Endodermal cell (in vitro differentiated cells): Measurements from ENCODE around the gene TMEM145. TPM values are rescaled to one million over a fixed set of nuclear protein-coding genes. Genes with fewer than 3 reads are reported as not detected.

ENCODE experiments used
- DNase-seq: peaks from one replicate; pipeline ENCODE4 v3.0.0-alpha.2; 2017
- H3K27ac ChIP-seq: 2 replicates; pipeline ENCODE4 v1.5.1; 2013; ENCODE audit warnings: mild to moderate bottlenecking, low read depth, low read length, moderate library complexity
- H3K27me3 ChIP-seq: 2 replicates; pipeline ENCODE4 v1.6.1; 2013; ENCODE audit warnings: mild to moderate bottlenecking, low read length, moderate library complexity; ENCODE audit not compliant: insufficient read depth, control insufficient read depth, poor library complexity, severe bottlenecking
- H3K36me3 ChIP-seq: 2 replicates; pipeline ENCODE4 v1.7.0; 2013; ENCODE audit warnings: mild to moderate bottlenecking, low read length, moderate library complexity; ENCODE audit not compliant: control insufficient read depth, insufficient read depth
- H3K4me1 ChIP-seq: one replicate; pipeline ENCODE4 v1.7.0; 2013; ENCODE audit warnings: low read length; ENCODE audit not compliant: control insufficient read depth, insufficient read depth
- H3K4me3 ChIP-seq: 2 replicates; pipeline ENCODE4 v1.5.1; 2013; ENCODE audit warnings: mild to moderate bottlenecking, low read length, moderate library complexity
- H3K9ac ChIP-seq: 2 replicates; pipeline ENCODE4 v1.6.1; 2013; ENCODE audit warnings: mild to moderate bottlenecking, low read length, moderate library complexity; ENCODE audit not compliant: poor library complexity, severe bottlenecking; ENCODE audit errors: extremely low read depth
- H3K9me3 ChIP-seq: 2 replicates; pipeline ENCODE4 v1.6.1; 2013; ENCODE audit warnings: mild to moderate bottlenecking, low read length, moderate library complexity; ENCODE audit not compliant: control insufficient read depth
- H3K27ac Mint-ChIP-seq: 2 replicates; pipeline ENCODE4 v1.8.0; 2020; ENCODE audit warnings: mixed read lengths
- H3K27me3 Mint-ChIP-seq: 2 replicates; pipeline ENCODE4 v1.8.0; 2021; ENCODE audit warnings: mild to moderate bottlenecking, mixed read lengths; ENCODE audit not compliant: insufficient read depth
- H3K36me3 Mint-ChIP-seq: 2 replicates; pipeline ENCODE4 v1.8.0; 2020; ENCODE audit warnings: low read depth, mixed read lengths
- H3K4me1 Mint-ChIP-seq: 2 replicates; pipeline ENCODE4 v1.8.0; 2020; ENCODE audit warnings: mixed read lengths
- H3K4me3 Mint-ChIP-seq: 2 replicates; pipeline ENCODE4 v1.8.0; 2020; ENCODE audit warnings: mild to moderate bottlenecking, moderate library complexity, mixed read lengths
- H3K9me3 Mint-ChIP-seq: 2 replicates; pipeline ENCODE4 v1.8.0; 2020; ENCODE audit warnings: mild to moderate bottlenecking, mixed read lengths
- CTCF ChIP-seq: fragments of 200-600 bp; sonication (generic); conservative IDR thresholded peaks from 2 replicates; pipeline ENCODE4 v1.5.0; 2021; ENCODE audit warnings: antibody characterized with exemption, mild to moderate bottlenecking
- WGBS, 2 experiments: methylation state at CpG; one replicate each; pipeline versions ENCODE4 v1.1.5 to v1.1.7; 2013; ENCODE audit warnings: missing lambda C conversion rate in 2 of 2, mixed read lengths in 1 of 2; ENCODE audit not compliant: insufficient coverage in 1 of 2, insufficient read length in 1 of 2; 5-methylcytosine and 5-hydroxymethylcytosine counted together
- total RNA-seq, 2 donors: library from RNA; stranded (reverse); fragmentation: NEBNext Ultra II Directional in 1 of 2; extraction: Animal tissue kit (Norgen Biotek cat#: 25700) in 1 of 2; gene quantifications; 2 replicates in 1 of 2; 3 replicates in 1 of 2; pipeline ENCODE4 v1.2.1, GENCODE V29; 2021

The TMEM145 gene
- total RNA-seq, 2 donors from 2014 or later, result 0.38 to 0.42 TPM

- H3K4me3 ChIP-seq, result peak overlapping the region; percentile 89
- no peak overlapping the region for H3K27ac ChIP-seq
- peak overlapping the region; percentile 25 for H3K9ac ChIP-seq
- peak; percentile 69 for DNase-seq
- Mint-ChIP-seq H3K27ac (peak overlapping the region; percentile 85), H3K4me3 (peak overlapping the region; percentile 80), H3K4me1 (peaks cover 25% of the 10 kb centered on the region), H3K27me3 (no peaks in the 10 kb centered on the region), H3K36me3 (peaks cover 17% of the 10 kb centered on the region), H3K9me3 (no peaks in the 10 kb centered on the region)
- H3K4me1 ChIP-seq, result peaks cover 10% of the 10 kb centered on the region
- WGBS, 2 experiments, result 4 to 6% methylated on average over 8 to 41 of the region's 41 CpGs
- peaks cover 29% of the 10 kb centered on the region for H3K36me3 ChIP-seq
- no peaks in the 10 kb centered on the region for H3K9me3 ChIP-seq
- no peak for TF ChIP-seq CTCF
- no peaks in the 10 kb centered on the region for H3K27me3 ChIP-seq
Measured at GRCh38 chr19:42284591-42285341, 28.3 kb upstream of the TMEM145 start.

GRCh38 chr19:42285541-42285941 lies 27.6 kb upstream of the TMEM145 start:
- TF ChIP-seq CTCF, result peak; percentile 36
- Histone ChIP-seq H3K36me3 (peaks cover 36% of the 10 kb centered on the region), H3K9ac (no peak overlapping the region), H3K27ac (no peak overlapping the region), H3K4me3 (peak overlapping the region; percentile 89), H3K9me3 (no peaks in the 10 kb centered on the region), H3K27me3 (no peaks in the 10 kb centered on the region), H3K4me1 (peaks cover 10% of the 10 kb centered on the region)
- peaks cover 25% of the 10 kb centered on the region for H3K4me1 Mint-ChIP-seq
- H3K27me3 Mint-ChIP-seq, result no peaks in the 10 kb centered on the region
- H3K4me3 Mint-ChIP-seq, result peak overlapping the region; percentile 80
- peaks cover 19% of the 10 kb centered on the region for H3K36me3 Mint-ChIP-seq
- 82 to 86% methylated on average over 1 to 5 of the region's 5 CpGs for WGBS, 2 experiments
- no peaks in the 10 kb centered on the region for H3K9me3 Mint-ChIP-seq
- H3K27ac Mint-ChIP-seq, result no peak overlapping the region
- no peak for DNase-seq

GRCh38 chr19:42285988-42286348 lies 27.1 kb upstream of the TMEM145 start:
- 93% methylated on average over 3 to 6 of the region's 6 CpGs for WGBS, 2 experiments
- peaks cover 40% of the 10 kb centered on the region for H3K36me3 ChIP-seq
- Mint-ChIP-seq H3K4me3 (peak overlapping the region; percentile 80), H3K4me1 (peaks cover 25% of the 10 kb centered on the region), H3K36me3 (peaks cover 19% of the 10 kb centered on the region), H3K9me3 (no peaks in the 10 kb centered on the region), H3K27me3 (no peaks in the 10 kb centered on the region), H3K27ac (no peak overlapping the region)
- H3K4me1 ChIP-seq, result peaks cover 10% of the 10 kb centered on the region
- H3K4me3 ChIP-seq, result no peak overlapping the region
- DNase-seq, result no peak
- no peak for TF ChIP-seq CTCF
- H3K9me3 ChIP-seq, result no peaks in the 10 kb centered on the region
- H3K27ac ChIP-seq, result no peak overlapping the region
- H3K9ac ChIP-seq, result no peak overlapping the region
- no peaks in the 10 kb centered on the region for H3K27me3 ChIP-seq
